Body of pancreas (tissue), 4 donors: Measurements from ENCODE around the gene RASSF5. TPM values are rescaled to one million over a fixed set of nuclear protein-coding genes. Genes with fewer than 3 reads are reported as not detected.

ENCODE experiments used
- ATAC-seq: fragments of 150-250 bp; one replicate; pipeline ENCODE4 v1.9.1; 2016
- DNase-seq, 4 donors: peaks; one replicate each; pipeline ENCODE4 v3.0.0-alpha.2; 2019
- H3K27ac ChIP-seq, 4 donors: fragments of 200-600 bp; sonication (generic); 1 replicate in 3 of 4; 2 replicates in 1 of 4; pipeline versions ENCODE4 v1.5.1 to v1.6.1; 2016 to 2019; ENCODE audit warnings: mild to moderate bottlenecking in 1 of 4, mixed read lengths in 1 of 4, moderate library complexity in 1 of 4
- H3K27me3 ChIP-seq, 2 donors: fragments of 200-600 bp; sonication (generic); one replicate each; pipeline ENCODE4 v1.6.0; 2016; ENCODE audit warnings: mild to moderate bottlenecking in 1 of 2
- H3K36me3 ChIP-seq, 2 donors: fragments of 200-600 bp; sonication (generic); replicated peaks in 1 of 2; 2 replicates each; pipeline ENCODE4 v1.5.1; 2016; ENCODE audit warnings: low read depth in 2 of 2; ENCODE audit not compliant: insufficient read depth in 1 of 2
- H3K4me1 ChIP-seq: fragments of 200-600 bp; sonication (generic); one replicate; pipeline ENCODE4 v1.6.0; 2016
- H3K4me3 ChIP-seq, 2 donors: fragments of 200-600 bp; sonication (generic); 1 replicate in 1 of 2; 2 replicates in 1 of 2; pipeline ENCODE4 v1.5.1; 2016 to 2019
- H3K9me3 ChIP-seq, 3 donors: fragments of 200-600 bp; sonication (generic); 1 replicate in 2 of 3; 2 replicates in 1 of 3; pipeline ENCODE4 v1.5.1; 2016
- CTCF ChIP-seq, 7 experiments: fragments of 450-650 bp in 4 of 7; fragments of 200-600 bp in 3 of 7; sonication (generic) in 3 of 7; IDR thresholded peaks; one replicate each; pipeline ENCODE4 v1.5.1; 2016 to 2019; ENCODE audit warnings: antibody characterized with exemption in 7 of 7
- POLR2A ChIP-seq, 3 donors: fragments of 450-650 bp; IDR thresholded peaks; one replicate each; pipeline ENCODE4 v1.6.1; 2016; ENCODE audit warnings: antibody characterized with exemption in 3 of 3, mild to moderate bottlenecking in 2 of 3
- WGBS, 2 donors: methylation state at CpG; one replicate each; pipeline ENCODE4 v1.1.5; 2017; 5-methylcytosine and 5-hydroxymethylcytosine counted together
- intact Hi-C: fragments of 100-400 bp; cut with DNase I; formaldehyde crosslinking; loops from one replicate; pipeline ENCODE4 v1.15.1; 2023
- total RNA-seq, 2 donors: library from RNA; depleted of rRNA; stranded (reverse); fragments of >200 nt; gene quantifications; one replicate each; pipeline ENCODE4 v1.1.0, GENCODE V29; 2016

Gene RASSF5
- total RNA-seq, 2 donors from 2014 or later: 21.5 to 35.9 TPM

DNA sequence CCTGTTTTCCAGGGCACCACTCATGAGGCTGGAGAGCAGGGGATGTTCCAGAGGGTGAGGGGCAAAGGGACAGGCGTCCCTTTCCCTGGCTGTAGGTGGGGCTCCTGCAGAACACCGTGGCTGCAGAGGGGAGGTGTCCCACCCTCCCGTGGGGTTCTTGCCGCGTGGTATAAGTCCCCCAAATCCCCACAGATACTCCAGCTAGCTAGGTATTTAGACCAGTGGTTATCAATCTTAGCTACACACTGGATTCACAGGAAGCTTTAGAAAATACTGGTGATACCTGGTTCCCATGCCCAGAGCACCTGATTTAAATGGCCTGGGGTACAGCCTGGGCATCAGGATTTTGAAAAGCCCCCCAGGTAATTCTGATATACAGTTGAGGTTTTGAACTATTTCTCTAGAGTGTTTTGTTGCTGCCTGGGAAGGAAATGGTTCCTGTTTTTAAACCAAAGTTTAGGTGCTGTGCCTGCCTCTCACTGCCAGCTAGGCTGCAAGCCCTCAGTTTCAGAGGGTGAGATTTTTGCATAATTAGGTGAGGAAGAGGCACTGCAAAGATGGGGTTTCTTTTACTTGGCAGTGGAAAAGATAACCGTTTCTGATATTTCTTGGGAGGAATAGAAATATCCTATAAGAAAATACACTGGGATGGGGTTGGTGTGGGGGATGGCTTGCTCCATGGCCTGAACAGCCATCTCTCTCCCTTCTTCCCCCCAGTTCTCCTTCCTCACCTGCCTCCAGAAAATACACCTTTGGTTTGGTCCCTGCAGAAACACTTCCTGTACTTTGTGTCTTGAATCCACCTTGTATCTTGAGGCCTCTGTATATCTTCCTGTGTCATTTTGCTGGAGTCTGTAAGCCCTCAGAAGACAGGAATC lies 51.7 kb downstream of the RASSF5 start:
- Histone ChIP-seq H3K4me3 (no peak overlapping the region), H3K36me3 (no peaks in the 10 kb centered on the region), H3K4me1 (peaks cover 69% of the 10 kb centered on the region), H3K27me3 (no peaks in the 10 kb centered on the region), H3K27ac (peak overlapping the region; percentile 29 to 83 (median 67)), H3K9me3 (no peaks in the 10 kb centered on the region)
- no peak for TF ChIP-seq POLR2A (IDR thresholded peaks at IDR 0.05)
- no peak for TF ChIP-seq CTCF (IDR thresholded peaks at IDR 0.05)
- ATAC-seq (no peak), DNase-seq (no peak)
- intact Hi-C loops: no loop called here
- 48 to 75% methylated on average over 6 of the region's 6 CpGs for WGBS, 2 donors

- ATAC-seq: no peak
- no peaks in the 10 kb centered on the region for H3K9me3 ChIP-seq
- H3K27ac ChIP-seq: peak overlapping the region; percentile 23 to 83 (median 67)
- no peak overlapping the region for H3K4me3 ChIP-seq
- 53 to 58% methylated on average over 5 of the region's 5 CpGs for WGBS, 2 donors
- intact Hi-C loops: no loop called here
- peaks cover 65% of the 10 kb centered on the region for H3K4me1 ChIP-seq
- TF ChIP-seq POLR2A (IDR thresholded peaks at IDR 0.05) (no peak), CTCF (IDR thresholded peaks at IDR 0.05) (no peak)
- no peaks in the 10 kb centered on the region for H3K36me3 ChIP-seq
- no peak for DNase-seq
- no peaks in the 10 kb centered on the region for H3K27me3 ChIP-seq
These were observed 52.3 kb downstream of the RASSF5 start for GRCh38 chr1:206559672-206559995.

DNA sequence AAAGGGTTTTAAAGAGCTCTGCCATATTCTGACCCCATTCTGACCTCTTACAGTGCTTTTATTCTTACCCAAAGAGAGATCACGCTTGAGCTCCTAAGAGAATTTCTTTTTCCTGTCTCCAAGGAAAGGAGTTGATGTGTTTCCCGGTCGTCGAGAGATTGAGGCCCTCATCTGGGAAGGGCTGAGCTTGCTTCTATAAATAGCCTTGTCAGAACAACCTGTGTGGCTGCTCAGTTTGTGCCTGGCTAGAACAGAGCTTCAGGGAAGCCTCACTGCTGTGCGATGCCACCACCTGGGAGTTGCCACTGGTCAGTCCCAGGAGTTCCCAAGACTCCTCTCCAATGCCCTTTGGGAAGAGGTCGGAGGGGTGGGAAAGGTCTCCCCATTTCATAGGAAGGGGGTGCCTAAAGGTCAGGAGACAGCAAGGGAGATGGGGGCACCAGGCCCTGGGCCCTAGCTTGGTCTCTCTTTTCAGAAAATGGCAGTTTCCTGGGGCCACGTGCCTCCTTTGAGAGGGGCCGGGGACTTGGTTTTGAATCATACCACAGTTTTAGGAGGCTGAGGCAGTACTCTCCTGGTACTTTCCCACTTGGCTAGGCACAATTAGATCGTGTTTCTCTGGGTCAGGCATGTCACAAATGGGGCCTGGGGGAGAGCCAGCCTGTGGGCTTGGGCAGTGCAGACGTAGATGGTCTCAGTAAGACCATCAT lies 52.8 kb downstream of the RASSF5 start:
- DNase-seq: peak in 3 of 4 donors; percentile 41 to 62 (median 54)
- TF ChIP-seq POLR2A (IDR thresholded peaks at IDR 0.05): no peak
- TF ChIP-seq CTCF (IDR thresholded peaks at IDR 0.05): no peak
- Histone ChIP-seq H3K9me3 (no peaks in the 10 kb centered on the region), H3K4me3 (no peak overlapping the region), H3K27me3 (no peaks in the 10 kb centered on the region), H3K27ac (peak overlapping the region; percentile 23 to 83 (median 67)), H3K4me1 (peaks cover 60% of the 10 kb centered on the region), H3K36me3 (no peaks in the 10 kb centered on the region)
- 46 to 48% methylated on average over 10 of the region's 10 CpGs for WGBS, 2 donors
- intact Hi-C loops: no loop called here
- peak; percentile 19 for ATAC-seq

- no peaks in the 10 kb centered on the region for H3K27me3 ChIP-seq
- TF ChIP-seq POLR2A (IDR thresholded peaks at IDR 0.05): no peak
- no peak for TF ChIP-seq CTCF (IDR thresholded peaks at IDR 0.05)
- H3K9me3 ChIP-seq: no peaks in the 10 kb centered on the region
- no peak overlapping the region for H3K27ac ChIP-seq
- DNase-seq (no peak), ATAC-seq (no peak)
- H3K4me1 ChIP-seq: peaks cover 27% of the 10 kb centered on the region
- intact Hi-C loops: no loop called here
- H3K36me3 ChIP-seq: no peaks in the 10 kb centered on the region
- 55 to 67% methylated on average over 1 of the region's 1 CpG for WGBS, 2 donors
- no peak overlapping the region for H3K4me3 ChIP-seq
These were observed 56.3 kb downstream of the RASSF5 start for GRCh38 chr1:206563367-206564207.
